Measurements from ENCODE around the gene USP35. TPM values are rescaled to one million over a fixed set of nuclear protein-coding genes. Genes with fewer than 3 reads are reported as not detected.

The USP35 gene
- total and polyA plus RNA-seq, 7 donors: 1.3 to 7.1 (median 3.3) TPM

DNA sequence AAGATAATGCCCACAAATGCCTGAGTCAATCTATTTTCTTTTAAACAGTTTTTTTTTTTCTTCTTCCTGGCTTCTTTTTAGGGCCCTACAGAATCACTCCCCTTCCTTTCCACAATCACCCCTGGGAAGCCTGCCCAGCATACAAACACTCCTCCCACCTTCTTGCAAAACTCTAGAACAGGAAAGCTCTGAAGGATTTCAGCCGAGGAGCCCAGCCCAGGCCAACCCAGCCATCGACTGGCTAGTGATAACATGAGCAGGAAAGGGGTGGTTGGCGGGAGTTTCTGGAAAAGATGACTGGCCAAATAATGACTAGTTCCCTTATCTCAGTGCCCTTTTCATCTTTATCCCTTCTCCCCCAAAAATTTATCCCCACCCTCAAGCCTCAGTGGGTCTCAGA lies 68.2 kb downstream of the USP35 start:
- DNase-seq (peak; percentile 79), ATAC-seq (peak in 2 of 4 donors; percentile 60 to 66)
- H3K4me1 ChIP-seq: peaks cover 7% of the 10 kb centered on the region
- 44 to 58% (median 45%) methylated on average over 3 of the region's 3 CpGs for WGBS, 3 donors
- no peak overlapping the region for H3K27ac ChIP-seq
- H3K9me3 ChIP-seq: no peaks in the 10 kb centered on the region
- no peak overlapping the region for H3K4me3 ChIP-seq
- TF ChIP-seq, protein P1, sequence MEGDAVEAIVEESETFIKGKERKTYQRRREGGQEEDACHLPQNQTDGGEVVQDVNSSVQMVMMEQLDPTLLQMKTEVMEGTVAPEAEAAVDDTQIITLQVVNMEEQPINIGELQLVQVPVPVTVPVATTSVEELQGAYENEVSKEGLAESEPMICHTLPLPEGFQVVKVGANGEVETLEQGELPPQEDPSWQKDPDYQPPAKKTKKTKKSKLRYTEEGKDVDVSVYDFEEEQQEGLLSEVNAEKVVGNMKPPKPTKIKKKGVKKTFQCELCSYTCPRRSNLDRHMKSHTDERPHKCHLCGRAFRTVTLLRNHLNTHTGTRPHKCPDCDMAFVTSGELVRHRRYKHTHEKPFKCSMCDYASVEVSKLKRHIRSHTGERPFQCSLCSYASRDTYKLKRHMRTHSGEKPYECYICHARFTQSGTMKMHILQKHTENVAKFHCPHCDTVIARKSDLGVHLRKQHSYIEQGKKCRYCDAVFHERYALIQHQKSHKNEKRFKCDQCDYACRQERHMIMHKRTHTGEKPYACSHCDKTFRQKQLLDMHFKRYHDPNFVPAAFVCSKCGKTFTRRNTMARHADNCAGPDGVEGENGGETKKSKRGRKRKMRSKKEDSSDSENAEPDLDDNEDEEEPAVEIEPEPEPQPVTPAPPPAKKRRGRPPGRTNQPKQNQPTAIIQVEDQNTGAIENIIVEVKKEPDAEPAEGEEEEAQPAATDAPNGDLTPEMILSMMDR (IDR thresholded peaks at IDR 0.05): no peak
- intact Hi-C loops (cut with DNase I): no loop called here
- H3K27me3 ChIP-seq (ENCODE audit: insufficient read depth in 3 of 3, low read length in 2 of 3): no peaks in the 10 kb centered on the region
- H3K36me3 ChIP-seq (ENCODE audit: insufficient read depth in 1 of 2, low read depth in 1 of 2): no peaks in the 10 kb centered on the region

DNA sequence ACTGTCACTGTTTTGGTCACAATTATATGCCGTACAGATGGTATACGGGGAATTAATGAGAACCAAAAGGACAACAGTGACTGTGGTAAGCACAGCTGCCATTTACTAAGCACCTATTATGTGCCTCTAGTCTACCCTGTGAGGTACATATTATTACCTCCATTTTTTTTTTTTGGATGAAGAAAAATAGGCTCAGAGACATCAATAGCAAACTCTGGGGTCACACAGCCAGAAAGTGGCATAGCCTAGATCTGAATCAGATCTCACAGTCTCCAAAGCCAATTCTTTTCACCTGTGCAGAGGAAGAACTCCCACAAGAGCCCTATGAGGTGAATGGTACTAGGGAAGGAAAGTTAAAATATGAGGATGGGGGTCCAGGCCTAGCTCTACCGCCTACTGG lies 68.9 kb downstream of the USP35 start:
- H3K4me3 ChIP-seq: no peak overlapping the region
- TF ChIP-seq, protein P1 (IDR thresholded peaks at IDR 0.05): no peak
- peaks cover 7% of the 10 kb centered on the region for H3K4me1 ChIP-seq
- no peaks in the 10 kb centered on the region for H3K9me3 ChIP-seq
- WGBS, 3 donors: 92 to 96% (median 95%) methylated on average over 3 of the region's 3 CpGs
- DNase-seq (no peak), ATAC-seq (no peak)
- no peaks in the 10 kb centered on the region for H3K36me3 ChIP-seq (ENCODE audit: insufficient read depth in 1 of 2, low read depth in 1 of 2)
- intact Hi-C loops (cut with DNase I): no loop called here
- no peak overlapping the region for H3K27ac ChIP-seq
- no peaks in the 10 kb centered on the region for H3K27me3 ChIP-seq (ENCODE audit: insufficient read depth in 3 of 3, low read length in 2 of 3)

DNA sequence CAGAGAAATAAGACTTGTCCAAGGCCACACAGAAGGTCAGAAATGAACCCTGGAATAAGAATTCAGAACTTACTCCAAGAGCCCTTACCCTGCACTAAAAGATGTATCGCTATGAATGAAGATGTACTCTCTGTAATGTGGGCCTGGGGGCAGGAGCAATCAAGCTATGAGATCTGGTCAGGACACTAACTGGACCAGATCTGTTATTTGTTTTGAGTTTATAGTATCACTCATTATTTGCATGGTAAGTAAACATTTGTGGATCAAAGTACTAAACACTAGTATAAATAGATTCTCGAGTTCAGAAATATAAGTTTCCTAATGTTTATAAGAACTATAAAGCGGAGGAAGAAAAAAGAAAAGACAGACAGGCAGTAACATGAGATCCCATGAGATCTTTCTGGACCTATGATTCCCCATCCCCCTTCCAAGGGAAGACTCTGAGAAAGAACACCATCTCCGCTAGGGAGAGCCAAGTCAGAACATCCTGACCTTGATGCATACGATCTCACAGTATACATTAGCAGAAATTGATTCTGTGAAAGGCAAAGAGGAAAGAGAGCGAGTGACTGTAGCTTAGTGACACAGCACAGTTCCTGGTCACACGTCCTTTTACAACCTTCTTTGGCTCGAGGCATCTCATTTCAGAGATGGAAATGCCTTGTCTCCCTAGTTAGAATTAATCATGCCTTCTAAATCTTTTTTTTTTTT lies 71.2 kb downstream of the USP35 start:
- Histone ChIP-seq H3K4me1 (peaks cover 7% of the 10 kb centered on the region), H3K9me3 (no peaks in the 10 kb centered on the region), H3K4me3 (no peak overlapping the region), H3K27ac (no peak overlapping the region), H3K27me3 (ENCODE audit: insufficient read depth in 3 of 3, low read length in 2 of 3) (no peaks in the 10 kb centered on the region), H3K36me3 (ENCODE audit: insufficient read depth in 1 of 2, low read depth in 1 of 2) (no peaks in the 10 kb centered on the region)
- DNase-seq (no peak), ATAC-seq (no peak)
- WGBS, 3 donors: 66 to 80% (median 78%) methylated on average over 8 of the region's 8 CpGs
- TF ChIP-seq, protein P1 (IDR thresholded peaks at IDR 0.05): no peak
- intact Hi-C loops (cut with DNase I): no loop called here

DNA sequence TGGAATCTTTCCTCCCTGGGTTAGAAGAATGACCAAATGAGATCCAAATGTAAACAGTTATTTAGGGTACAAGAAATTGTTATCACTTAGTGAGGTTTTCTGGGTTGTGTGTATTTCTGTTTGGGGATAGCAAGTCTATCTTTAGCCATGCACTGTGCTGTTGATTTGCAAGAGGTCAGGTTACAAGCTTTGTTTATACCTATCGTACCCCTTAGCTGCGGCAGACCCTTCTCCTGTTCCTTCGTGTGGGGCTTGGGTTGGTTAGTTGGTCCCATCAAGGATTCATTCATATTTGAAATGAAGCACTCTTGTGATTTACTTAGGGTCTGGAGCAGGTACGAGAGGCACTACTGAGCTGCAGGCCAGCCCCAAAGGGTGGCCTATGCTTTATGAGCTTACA lies 72.6 kb downstream of the USP35 start:
- Histone ChIP-seq H3K4me1 (peaks cover 7% of the 10 kb centered on the region), H3K27ac (no peak overlapping the region), H3K4me3 (no peak overlapping the region), H3K27me3 (ENCODE audit: insufficient read depth in 3 of 3, low read length in 2 of 3) (no peaks in the 10 kb centered on the region), H3K9me3 (no peaks in the 10 kb centered on the region), H3K36me3 (ENCODE audit: insufficient read depth in 1 of 2, low read depth in 1 of 2) (no peaks in the 10 kb centered on the region)
- TF ChIP-seq, protein P1 (IDR thresholded peaks at IDR 0.05): no peak
- intact Hi-C loops (cut with DNase I): no loop called here
- 50 to 55% (median 52%) methylated on average over 4 of the region's 4 CpGs for WGBS, 3 donors
- DNase-seq (no peak), ATAC-seq (no peak)

DNA sequence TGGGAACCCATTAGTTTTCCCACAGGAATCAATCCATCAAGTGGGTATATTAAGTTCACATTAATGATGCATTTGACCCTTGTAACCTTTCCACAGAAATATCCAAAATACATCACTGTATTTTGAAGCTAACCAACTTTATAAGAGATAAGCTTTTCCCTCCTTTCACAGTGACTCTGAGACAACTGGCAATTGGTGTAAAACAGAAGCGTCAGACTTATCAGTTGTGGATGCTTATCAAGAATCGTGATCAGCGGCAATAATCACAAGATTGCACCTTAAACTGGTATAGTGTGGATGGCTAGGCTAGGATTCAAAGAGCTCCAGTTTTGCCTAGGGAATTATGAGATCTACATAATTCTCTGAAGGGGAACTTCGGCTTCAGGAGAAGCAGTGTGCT lies 73.1 kb downstream of the USP35 start:
- Histone ChIP-seq H3K9me3 (no peaks in the 10 kb centered on the region), H3K4me1 (peaks cover 7% of the 10 kb centered on the region), H3K4me3 (no peak overlapping the region), H3K27ac (no peak overlapping the region), H3K36me3 (ENCODE audit: insufficient read depth in 1 of 2, low read depth in 1 of 2) (no peaks in the 10 kb centered on the region), H3K27me3 (ENCODE audit: insufficient read depth in 3 of 3, low read length in 2 of 3) (no peaks in the 10 kb centered on the region)
- intact Hi-C loops (cut with DNase I): no loop called here
- TF ChIP-seq, protein P1 (IDR thresholded peaks at IDR 0.05): no peak
- DNase-seq (no peak), ATAC-seq (no peak)
- 90 to 97% (median 95%) methylated on average over 4 of the region's 4 CpGs for WGBS, 3 donors
